Cardiac septum (tissue), 1 donor: Measurements from ENCODE around the gene ELOB. TPM values are rescaled to one million over a fixed set of nuclear protein-coding genes. Genes with fewer than 3 reads are reported as not detected.
A peak's percentile ranks its signal among the peaks of the same experiment; 100 is the strongest.

Experiments
- DNase-seq: peaks from one replicate; pipeline ENCODE4 v3.0.0-alpha.2; 2020; ENCODE audit warnings: low spot score
- intact Hi-C: fragments of 100-400 bp; cut with DNase I; formaldehyde crosslinking; loops from one replicate; pipeline ENCODE4 v1.14.0; 2022
- total RNA-seq: library from RNA; stranded (reverse); fragmentation: NEBNext Ultra II Directional; extraction: Animal tissue kit (Norgen Biotek cat#: 25700); gene quantifications from one replicate; pipeline ENCODE4 v1.2.1, GENCODE V29; 2021
- donor health status: DM: no; HTN: no; CAD: no.

ELOB gene
- total RNA-seq, 1 donor from 2014 or later = 278 TPM

DNA sequence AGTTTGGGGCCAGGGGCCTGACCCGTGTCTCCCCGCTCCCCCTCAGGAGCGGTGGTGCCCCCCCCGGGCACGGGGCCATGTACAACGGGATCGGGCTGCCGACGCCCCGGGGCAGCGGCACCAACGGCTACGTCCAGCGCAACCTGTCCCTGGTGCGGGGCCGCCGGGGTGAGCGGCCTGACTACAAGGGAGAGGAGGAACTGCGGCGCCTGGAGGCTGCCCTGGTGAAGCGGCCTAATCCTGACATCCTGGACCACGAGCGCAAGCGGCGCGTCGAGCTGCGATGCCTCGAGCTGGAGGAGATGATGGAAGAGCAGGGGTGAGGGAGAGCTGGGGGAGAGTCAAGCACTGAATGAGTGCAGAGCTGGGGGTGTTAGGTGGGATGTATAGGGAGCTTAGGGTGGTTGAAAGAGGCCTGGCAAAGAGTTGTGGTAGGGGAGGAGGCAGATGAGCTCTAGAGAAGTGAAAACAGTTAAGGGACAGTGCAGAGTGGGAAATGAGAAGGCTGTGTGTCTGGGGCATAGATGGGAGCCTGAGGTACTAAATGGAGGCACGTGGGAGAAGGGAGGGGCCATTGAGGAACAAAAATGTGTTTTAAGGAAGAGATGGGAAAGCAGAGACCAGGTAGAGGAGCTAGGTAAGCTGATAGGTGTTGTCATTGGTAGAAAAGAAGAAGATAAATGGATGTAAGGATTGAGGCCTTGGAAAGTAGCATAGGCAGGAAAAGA lies 20.6 kb downstream of the ELOB start:
- intact Hi-C loops = no loop called here

DNA sequence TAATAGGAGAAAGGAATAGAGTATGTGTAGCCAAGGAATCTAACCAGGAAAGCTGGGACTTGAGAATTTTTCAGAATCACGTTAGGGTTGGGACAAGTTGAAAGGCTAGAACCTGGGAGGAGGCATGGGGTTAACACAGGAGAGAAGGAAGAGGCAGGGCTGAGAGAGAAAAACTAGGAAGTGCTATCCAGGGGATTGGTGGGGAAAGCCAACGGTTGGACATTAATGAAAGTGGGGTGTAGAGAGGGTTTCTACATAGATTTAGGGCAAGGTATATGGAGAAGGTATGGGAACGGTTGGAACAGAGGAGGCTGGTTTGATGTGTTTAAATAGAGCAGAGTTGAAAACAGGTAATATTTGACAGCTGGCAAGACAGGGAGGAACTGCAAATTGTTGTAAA lies 21.9 kb downstream of the ELOB start:
- intact Hi-C loops = no loop called here
- no peak for DNase-seq

More for the DNA sequence above, 20.6 kb downstream of the ELOB start:
- no peak for DNase-seq

DNA sequence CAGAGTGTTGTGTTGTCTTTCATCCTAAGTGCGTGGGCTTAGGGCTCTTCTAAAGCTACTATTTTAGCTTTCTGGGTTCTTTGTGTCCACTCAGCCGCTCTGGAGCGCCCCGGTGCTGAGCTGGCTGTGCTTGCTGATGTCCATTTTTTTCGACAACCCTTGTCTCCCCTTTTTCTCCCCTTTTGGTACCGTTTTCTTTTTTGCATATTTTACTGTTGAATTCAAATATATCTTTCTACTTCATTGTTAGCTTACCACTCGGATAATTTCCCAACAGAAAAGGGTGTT lies 23.4 kb downstream of the ELOB start:
- DNase-seq = no peak
- intact Hi-C loops = loop anchor here (2.0 to 5.0 kb wide), 3 partner anchors 23 to 159 kb away; partner anchors contain the start of genes ELOB, FLYWCH1 and PRSS27

DNA sequence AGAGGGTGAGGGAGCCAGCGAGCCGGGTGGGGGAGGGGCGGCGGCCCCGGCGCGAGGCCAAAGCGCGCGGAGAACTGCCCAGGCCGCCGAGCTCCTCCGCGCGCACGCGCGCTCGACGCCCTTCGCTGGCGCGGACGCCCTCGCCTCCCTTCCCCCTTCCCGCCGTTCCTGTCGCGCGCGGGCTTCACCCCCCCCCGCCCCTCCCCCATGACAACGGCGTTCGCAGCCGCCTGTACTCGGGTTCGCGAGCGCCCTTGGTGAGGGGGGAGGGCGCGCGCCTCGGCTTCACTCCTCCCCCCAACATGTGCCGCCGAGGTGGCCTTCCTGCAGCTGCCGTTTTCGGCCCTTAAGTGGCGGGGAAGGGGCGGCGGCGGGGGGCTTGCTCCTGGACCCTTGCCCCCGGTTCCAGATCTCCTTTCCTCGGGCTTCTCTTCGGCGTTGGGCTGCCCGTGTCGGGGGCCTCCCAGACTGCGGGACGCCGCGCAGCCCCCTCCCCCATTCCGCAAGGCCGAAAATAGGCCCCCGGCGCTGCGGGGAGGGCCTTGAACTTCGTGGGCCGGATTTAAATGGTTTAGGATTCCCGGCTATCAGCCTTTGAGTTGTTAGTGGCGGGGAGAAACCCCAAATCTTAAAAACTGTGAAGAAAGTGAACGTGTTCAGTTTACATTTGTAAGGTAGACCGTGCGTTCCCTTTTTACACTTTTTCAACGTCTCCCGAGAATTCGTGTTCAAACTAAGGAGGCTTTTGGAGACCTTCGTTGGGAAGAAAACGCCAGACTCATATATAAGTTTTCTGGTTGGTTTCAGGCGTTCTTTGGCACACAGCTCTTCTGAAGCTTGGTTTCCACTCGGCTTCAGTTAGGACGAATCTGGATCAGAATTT lies 24.0 kb downstream of the ELOB start:
- no peak for DNase-seq
- intact Hi-C loops = loop anchor here (2.0 to 5.0 kb wide), 3 partner anchors 24 to 159 kb away; partner anchors contain the start of genes ELOB, FLYWCH1 and PRSS27

DNA sequence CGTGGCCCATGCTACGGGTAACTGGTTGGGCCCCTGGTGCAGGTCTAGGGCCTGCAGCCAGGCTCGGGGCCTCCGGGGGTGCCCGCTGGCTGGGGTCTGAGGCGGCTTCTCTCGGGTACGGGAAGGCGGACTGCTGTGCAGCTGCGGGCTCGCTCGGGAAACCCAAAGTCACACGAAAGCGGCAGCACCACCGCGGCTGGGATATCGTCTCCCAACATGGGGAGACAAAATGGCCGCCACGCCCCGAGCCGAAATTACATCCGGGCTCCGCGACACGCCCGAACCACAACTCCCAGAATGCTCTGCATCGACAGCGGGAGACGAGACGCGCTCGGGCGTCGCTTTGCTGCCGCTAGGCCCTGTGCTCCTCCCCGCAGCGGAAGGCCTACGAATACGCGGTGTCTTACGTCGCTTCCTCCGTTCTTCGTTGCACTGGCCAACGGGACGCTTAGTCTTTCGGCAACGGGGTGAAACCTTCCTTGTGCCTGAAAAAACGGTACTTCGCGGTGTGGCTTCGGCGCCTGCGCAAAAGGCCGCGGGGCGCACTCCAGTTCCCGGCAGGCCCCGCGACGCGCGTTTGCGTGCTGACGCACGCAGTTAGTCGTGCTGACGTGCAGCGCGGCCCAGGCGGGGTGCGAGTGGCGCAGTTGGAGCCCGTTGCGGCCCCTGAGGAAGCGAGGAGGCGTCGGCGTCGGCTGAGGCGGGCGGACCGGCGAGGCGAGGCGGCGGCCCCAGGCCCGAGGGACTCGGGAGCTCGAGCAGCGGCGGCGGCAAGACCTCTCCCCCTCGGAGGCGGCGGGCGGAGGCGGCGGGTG lies 24.8 kb downstream of the ELOB start, which contains the start of gene SRRM2:
TSS of gene SRRM2 (plus strand) at position 604 of the 815 bp plus-strand sequence. CDS start 3,727 bp downstream, outside the sequence.
- intact Hi-C loops = loop anchor here (2.0 to 5.0 kb wide), 3 partner anchors 25 to 160 kb away; partner anchors contain the start of genes ELOB, FLYWCH1 and PRSS27
- DNase-seq = peak; percentile 97

DNA sequence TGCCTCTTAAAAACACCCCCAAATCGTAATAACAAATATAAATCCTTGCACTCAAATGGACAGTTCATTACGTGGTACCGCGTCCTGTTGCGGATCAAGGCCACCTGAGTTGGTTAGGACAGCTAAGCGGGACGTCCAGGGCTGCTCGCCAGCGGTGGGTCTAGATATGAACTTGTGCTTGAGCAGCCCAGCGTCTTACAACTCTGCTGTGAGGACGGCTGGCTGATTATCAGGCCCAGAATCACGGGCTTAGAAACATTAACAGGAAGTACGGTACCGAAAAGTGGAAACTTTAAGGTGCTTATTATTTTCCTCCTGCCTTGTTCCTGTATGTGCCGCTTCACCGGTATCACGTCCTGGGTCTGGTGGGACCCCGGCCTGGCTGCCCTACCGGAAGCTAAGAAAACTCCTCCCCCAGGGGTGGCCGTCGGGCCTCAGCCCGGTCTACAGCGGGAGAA lies 25.5 kb downstream of the ELOB start:
- intact Hi-C loops = loop anchor here (2.0 to 5.0 kb wide), 3 partner anchors 25 to 161 kb away; partner anchors contain the start of genes ELOB, FLYWCH1 and PRSS27
- no peak for DNase-seq

DNA sequence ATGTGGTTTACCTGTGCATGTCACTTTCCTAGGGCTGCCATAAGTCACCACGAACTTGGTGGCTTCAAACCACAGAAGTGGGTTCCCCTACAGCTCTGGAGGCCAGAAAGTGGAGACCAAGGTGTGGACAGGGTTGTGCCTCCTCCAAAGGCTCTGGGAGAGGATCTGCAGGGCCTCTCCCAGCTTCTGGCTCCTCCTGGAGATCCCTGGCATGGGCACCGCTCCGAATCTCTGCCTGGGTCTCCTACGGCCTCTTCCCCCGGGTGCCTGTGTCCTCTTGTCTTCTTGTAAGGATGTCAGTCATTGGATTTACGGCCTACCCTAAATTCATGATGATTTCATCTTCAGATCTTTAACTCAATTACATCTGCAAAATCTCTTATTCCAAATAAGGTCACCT lies 27.1 kb downstream of the ELOB start:
- DNase-seq = no peak
- intact Hi-C loops = loop anchor here (5.0 kb wide), 1 partner anchor 162 kb away; the partner anchor contains the start of gene FLYWCH1

DNA sequence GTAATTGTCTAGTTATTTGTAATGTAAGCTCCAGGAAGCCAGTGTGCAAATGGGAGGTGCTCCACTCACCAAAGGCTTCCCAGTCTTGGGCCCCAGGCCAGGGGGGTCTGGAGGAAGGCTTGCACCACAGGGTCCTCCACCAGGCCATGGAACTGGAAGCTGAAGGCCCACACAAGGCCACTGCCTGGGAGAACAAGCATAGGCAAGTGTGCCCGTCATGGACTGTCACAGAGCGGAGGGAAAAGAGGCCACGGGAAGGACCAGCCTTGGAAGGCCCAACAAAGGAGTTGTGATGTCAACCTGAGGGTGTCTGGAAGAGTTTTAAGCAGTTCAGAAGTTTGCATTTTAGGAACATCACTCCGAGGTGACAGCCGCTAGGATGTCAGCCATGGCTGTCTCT lies 27.6 kb downstream of the ELOB start:
- DNase-seq = no peak
- intact Hi-C loops = no loop called here

DNA sequence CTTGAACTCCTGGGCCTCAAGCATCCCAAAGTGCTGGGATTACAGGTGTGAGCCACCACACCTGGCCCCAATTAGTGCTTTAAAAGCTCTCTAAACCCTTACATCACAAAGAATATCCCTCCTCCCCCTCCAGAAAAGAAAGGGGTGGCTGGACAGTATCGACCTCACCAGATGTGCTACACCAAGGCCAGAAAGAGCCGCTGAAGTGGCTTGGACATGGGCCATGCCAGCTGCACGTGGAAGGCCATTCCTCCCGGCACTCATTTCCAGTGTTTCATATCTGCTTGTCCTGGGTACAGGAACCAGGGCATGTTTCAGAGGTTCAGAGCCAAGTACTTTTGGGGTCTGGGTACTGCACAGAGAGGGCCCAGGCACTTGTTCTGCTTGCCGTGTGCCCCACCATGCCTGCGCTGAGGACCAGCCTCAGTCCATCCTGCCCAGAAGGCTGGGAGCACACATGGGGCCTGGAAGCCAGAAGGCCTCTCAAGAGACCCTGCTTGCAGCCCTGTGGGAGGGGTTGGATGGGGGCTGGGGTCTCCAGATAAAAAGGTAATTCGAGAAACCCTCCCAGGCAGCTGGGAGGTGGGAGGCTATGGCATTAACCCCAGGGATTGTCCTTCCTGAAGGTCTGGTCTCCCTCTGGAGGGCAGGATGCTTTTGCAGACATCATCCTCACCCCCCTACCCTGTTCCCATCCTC lies 28.2 kb downstream of the ELOB start:
- DNase-seq = no peak
- intact Hi-C loops = no loop called here

DNA sequence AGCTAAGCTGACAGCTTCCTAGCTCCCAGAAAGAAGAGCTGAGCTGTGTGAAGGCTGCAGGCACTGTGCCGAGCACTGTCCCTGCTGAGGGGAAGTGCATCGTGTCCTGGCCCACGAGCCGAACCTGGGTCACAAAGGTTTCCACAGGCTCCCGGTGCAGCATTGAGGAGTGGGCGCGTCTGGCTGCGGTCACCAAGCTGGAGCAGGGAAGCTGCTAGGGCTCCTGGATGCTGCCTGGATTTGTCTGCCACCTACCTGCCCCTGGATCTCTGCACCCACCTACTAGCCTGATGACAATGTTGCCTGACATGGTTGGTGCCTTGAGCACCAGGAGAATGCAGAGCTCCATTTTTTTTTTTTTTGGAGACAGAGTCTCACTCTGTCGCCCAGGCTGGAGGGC lies 31.1 kb downstream of the ELOB start:
- no peak for DNase-seq
- intact Hi-C loops = no loop called here

DNA sequence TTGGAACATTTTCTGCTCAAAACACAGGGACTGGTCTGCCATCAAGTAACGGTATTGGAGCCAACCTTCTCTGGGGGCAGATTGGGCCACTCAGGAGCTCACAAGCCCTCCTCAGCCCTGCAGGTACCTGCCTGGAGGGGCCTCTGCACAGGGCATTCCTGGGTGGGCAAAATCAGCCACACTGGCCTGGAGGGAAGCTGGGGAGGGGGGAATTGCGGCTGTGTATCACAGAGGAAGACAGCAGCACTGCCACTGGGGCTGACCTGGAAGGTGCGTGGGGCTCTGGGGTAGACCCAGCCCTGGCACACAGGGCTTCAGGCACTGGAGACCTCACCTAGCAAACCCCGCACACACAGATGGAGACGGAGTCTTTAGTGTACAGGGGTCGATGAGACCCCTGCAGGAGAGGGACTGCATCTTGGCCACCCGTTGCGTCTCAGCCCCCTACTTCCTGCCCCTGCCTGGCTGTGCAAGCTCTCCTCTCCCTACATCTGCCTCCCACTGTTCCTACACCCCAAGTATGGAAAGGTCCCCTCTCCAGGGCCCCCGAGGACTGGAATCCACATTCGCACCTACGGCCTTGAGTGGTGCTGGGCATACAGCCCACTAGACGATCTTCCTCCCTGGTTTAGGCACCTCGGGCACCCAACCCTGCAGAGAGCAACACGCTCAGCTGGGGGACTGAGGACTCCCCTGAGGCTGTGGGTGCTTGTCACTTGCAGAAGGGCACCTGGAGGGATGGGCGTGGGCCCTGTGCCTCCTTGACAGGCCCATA lies 31.8 kb downstream of the ELOB start:
- DNase-seq = no peak
- intact Hi-C loops = no loop called here

DNA sequence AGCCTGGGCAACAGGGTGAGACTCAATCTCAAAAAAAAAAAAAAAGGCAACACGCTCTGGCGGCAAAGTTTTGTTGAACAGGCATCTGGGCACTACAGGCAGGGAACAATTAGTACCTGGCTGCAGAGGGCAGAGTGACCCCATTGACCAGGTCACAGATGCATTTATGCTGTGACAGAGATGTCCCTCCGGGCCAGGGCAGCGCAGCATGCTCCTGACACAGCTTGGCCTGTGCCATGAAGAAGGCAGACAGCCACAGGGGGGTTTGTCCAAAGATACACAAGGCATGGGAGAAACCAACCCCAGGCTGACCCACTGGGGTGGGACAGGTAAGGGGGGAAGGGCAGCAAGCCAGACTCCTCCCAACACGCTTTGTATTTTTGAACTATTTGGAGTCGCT lies 32.4 kb downstream of the ELOB start:
- intact Hi-C loops = no loop called here
- DNase-seq = no peak

DNA sequence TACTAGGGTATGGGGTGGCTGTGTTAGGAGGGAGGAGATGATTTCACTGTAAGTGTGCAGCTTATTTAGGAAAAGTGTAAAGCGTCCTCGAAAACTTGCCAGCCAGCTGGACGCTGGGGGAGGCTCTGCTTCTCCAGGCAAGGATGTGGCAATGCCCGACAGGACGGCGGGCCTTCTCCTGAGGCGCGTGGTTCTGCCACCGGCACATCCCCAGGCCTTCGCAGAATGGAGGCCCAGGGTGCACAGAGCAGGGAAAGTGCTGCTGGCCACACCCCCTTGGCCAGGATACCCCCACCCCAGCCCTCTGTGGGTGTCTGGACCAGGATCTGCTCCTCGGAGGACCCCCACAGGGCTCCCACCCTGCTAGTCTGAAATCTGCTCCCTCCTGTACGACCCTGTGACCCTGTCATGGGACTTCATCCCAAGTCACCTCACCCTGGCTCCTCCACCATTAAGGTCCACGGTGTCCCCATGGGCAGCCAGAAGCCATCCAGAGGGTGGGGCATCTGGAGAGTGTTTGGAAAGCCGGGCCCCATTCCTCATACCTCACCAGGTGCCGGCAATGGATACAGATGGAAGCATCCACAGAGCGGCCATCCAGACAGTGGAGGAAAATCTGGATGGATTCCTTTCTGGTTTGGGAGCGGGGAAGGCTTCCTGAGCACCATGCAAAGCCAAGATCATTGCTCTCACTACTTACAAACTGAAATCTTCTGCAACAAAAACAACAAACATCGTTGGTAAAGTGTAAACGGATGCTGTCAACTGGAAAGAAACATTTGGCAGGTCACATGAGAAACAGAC lies 33.9 kb downstream of the ELOB start:
- DNase-seq = no peak
- intact Hi-C loops = no loop called here

DNA sequence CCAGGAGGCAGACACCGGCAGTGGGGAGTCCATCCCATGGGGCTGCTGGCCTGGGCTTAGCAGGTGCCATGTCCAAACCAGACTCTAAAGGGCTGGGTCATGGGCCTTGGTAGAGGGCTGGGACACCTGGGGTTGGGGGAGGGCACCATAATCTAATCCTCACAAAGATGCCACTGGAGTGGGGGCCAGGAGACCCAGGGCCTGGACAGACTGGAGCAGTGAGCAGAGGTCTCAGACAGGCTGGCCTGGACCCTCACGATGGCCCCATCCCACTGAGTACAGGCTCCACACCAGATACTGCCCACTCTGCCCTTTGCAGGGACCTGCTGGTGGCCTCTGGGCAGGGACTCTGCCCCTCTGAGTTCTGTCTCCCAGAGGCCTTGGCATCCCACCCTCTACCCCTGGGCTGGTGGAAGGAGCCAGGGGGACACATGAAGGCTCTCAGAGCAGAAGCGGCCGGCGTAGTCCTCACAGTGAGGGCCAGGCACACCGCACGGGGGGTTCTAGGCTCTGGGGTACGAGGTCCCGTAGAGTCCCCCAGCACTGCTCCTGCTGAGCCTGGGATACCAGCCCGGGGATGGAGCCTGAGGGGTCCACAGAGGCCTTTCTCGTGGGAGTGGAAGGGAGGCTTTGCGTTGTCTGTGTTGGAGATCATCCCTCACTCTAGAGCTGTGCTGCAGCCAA lies 34.6 kb downstream of the ELOB start:
- no peak for DNase-seq
- intact Hi-C loops = no loop called here

DNA sequence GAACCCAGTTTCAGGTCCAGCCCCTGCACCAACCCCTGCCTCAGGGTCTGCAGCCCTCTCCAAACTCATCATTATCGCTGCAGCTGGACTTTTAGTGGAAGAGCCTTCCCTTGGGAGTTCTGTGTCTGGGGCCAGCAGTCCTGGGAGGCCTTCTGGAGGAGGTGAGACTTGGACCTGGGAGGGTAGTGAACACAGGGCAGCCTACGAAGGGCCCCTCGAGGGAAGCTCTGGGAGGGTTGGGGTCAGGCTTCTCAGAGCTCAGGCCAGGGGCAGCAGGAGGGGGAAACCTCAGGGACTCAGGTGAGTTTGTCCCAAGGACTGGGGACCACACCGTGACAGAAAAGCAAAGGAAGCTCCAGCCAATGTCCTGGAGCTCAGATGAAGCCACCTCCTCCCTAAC lies 35.9 kb downstream of the ELOB start:
- intact Hi-C loops = no loop called here
- no peak for DNase-seq

DNA sequence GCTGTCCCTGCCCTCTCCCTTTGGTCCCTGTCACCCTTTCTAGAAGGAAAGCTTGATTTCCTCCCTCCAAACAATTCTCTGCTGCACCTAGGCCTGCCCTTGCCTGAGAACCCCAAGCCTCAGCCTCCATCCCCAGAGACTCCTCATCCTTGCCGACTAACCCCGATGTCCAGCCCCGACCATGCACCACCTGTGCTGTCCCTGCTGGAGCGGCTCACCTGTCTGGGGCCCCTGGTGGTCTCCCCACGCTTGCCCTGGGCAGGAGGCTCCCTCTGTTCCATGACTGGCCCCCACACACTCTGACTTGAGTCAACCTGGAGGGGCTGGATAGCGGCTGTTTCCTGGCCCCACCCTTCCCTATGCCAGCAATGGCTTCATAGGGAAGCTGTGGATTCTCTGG lies 36.6 kb downstream of the ELOB start:
- intact Hi-C loops = no loop called here
- DNase-seq = no peak
